Dedifferentiated amniotic fluid mesenchymal stem cell (primary cell): Measurements from ENCODE around the gene ZKSCAN8.

Experiments
- DNase-seq: peaks from one replicate; pipeline ENCODE4 v3.0.0-alpha.2; 2016; ENCODE audit errors: extremely low spot score

ZKSCAN8 gene

GRCh38 chr6:28206527-28206926 is 64.8 kb downstream of the ZKSCAN8 start:
- no peak for DNase-seq

GRCh38 chr6:28206928-28207509 is 65.3 kb downstream of the ZKSCAN8 start:
- DNase-seq, result no peak

GRCh38 chr6:28207510-28208110 is 65.9 kb downstream of the ZKSCAN8 start:
- DNase-seq, result no peak

- DNase-seq, result no peak
Observed at GRCh38 chr6:28208111-28208659, 66.5 kb downstream of the ZKSCAN8 start.
